ENCODE data around the gene TUBA1C.
"Not testable (repeated sequence)": the region's sequence is repeated elsewhere in the genome, so short reads cannot be mapped to it uniquely, and the experiment has no call there.

- not testable (repeated sequence) for TF ChIP-seq CTCF (optimal IDR thresholded peaks at IDR 0.05 in 1 of 3, IDR thresholded peaks at IDR 0.05 in 1 of 3, conservative IDR thresholded peaks at IDR 0.05 in 1 of 3; ENCODE audit: extremely low read depth in 1 of 3, insufficient read depth in 2 of 3, low read length in 3 of 3); EZH2 (IDR thresholded peaks at IDR 0.05; ENCODE audit: low read length)
Observed at GRCh38 chr12:49320411-49321103, 55.7 kb downstream of the TUBA1C start.
